ENCODE results near the gene MTHFD1L.

DNA sequence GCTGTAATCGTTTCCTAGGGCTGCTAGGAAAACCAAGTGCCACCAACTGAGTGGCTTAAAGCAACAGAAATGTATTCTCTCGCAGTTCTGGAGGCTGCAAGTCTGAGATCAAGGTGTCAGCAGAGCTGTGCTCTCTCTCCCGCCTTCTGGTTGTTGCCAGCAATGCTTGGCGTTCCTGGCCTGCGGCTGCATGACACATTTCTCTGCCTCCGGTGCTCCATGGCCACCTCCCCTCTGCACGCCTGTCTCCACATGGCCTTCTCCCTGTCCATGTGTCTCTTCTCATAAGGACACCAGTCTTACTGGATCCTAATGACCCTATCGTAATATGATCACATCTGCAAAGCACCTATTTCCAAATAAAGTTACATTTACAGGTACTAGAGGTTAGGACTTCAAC, 282.6 kb downstream of the MTHFD1L start:
- TF ChIP-seq, protein P1, sequence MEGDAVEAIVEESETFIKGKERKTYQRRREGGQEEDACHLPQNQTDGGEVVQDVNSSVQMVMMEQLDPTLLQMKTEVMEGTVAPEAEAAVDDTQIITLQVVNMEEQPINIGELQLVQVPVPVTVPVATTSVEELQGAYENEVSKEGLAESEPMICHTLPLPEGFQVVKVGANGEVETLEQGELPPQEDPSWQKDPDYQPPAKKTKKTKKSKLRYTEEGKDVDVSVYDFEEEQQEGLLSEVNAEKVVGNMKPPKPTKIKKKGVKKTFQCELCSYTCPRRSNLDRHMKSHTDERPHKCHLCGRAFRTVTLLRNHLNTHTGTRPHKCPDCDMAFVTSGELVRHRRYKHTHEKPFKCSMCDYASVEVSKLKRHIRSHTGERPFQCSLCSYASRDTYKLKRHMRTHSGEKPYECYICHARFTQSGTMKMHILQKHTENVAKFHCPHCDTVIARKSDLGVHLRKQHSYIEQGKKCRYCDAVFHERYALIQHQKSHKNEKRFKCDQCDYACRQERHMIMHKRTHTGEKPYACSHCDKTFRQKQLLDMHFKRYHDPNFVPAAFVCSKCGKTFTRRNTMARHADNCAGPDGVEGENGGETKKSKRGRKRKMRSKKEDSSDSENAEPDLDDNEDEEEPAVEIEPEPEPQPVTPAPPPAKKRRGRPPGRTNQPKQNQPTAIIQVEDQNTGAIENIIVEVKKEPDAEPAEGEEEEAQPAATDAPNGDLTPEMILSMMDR (IDR thresholded peaks at IDR 0.05): no peak
- TF ChIP-seq POLR2A (IDR thresholded peaks at IDR 0.05): no peak
- no peak for TF ChIP-seq POLR2AphosphoS5 (IDR thresholded peaks at IDR 0.05)
